Ovary (tissue), 3 donors: ENCODE data around the gene MARS1.

Source experiments
- EP300 ChIP-seq: sonication (generic); formaldehyde crosslinking; IDR thresholded peaks from one replicate; pipeline ENCODE4 v1.6.1; 2017; ENCODE audit warnings: antibody characterized with exemption
- TF ChIP-seq, protein P1 (sequence below), 3 donors: fragments of 450-650 bp in 2 of 3; fragments of 200-600 bp in 1 of 3; IDR thresholded peaks; one replicate each; pipeline versions ENCODE4 v1.5.1 to v1.8.0; 2016 to 2022; ENCODE audit warnings: antibody characterized with exemption in 3 of 3, mild to moderate bottlenecking in 1 of 3
- donor health status: DM: no; HTN: no; CAD: no.

DNA sequence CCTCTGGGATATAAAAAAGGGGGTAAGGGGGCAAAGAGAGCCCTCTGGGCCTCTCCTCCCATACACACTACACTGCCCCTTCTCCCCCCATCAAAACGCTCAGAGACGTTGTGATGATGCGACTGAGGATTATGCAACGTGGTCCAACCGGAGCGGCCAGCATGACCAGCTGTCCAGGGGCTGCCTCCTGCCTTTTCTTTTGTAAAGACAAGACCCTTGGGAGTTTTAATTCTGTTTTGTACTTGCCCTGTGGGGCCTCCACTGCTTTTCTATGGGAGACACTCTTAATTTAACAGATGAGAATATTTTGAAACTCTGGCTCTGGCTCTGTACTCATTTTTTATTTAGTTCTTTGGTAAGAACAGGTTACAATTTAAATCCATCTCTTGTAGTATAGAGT is 42.0 kb downstream of the MARS1 start:
- TF ChIP-seq, protein P1, sequence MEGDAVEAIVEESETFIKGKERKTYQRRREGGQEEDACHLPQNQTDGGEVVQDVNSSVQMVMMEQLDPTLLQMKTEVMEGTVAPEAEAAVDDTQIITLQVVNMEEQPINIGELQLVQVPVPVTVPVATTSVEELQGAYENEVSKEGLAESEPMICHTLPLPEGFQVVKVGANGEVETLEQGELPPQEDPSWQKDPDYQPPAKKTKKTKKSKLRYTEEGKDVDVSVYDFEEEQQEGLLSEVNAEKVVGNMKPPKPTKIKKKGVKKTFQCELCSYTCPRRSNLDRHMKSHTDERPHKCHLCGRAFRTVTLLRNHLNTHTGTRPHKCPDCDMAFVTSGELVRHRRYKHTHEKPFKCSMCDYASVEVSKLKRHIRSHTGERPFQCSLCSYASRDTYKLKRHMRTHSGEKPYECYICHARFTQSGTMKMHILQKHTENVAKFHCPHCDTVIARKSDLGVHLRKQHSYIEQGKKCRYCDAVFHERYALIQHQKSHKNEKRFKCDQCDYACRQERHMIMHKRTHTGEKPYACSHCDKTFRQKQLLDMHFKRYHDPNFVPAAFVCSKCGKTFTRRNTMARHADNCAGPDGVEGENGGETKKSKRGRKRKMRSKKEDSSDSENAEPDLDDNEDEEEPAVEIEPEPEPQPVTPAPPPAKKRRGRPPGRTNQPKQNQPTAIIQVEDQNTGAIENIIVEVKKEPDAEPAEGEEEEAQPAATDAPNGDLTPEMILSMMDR (IDR thresholded peaks at IDR 0.05): no peak
- TF ChIP-seq EP300: no peak
